Natural killer cell (primary cell): ENCODE measurements around the gene ATP9A. TPM values are rescaled to one million over a fixed set of nuclear protein-coding genes. Genes with fewer than 3 reads are reported as not detected.

Experiments used
- ATAC-seq, 3 donors: fragments of 150-1000 bp in 2 of 3; fragments of 200-7000 bp in 1 of 3; cut with Tn5 transposase; 1 replicate in 1 of 3; 2 replicates in 2 of 3; pipeline ENCODE4 v1.10.0; 2021; ENCODE audit warnings: mild to moderate bottlenecking in 2 of 3, moderate library complexity in 2 of 3
- DNase-seq, 2 donors: peaks; one replicate each; pipeline versions ENCODE4 v3.0.0 to v3.0.0-alpha.2; 2013 to 2021; ENCODE audit warnings: mixed read lengths in 1 of 2
- H3K27ac ChIP-seq: one replicate; pipeline ENCODE4 v1.5.1; 2013; ENCODE audit warnings: mild to moderate bottlenecking, low read length
- H3K27me3 ChIP-seq: one replicate; pipeline ENCODE4 v1.6.1; 2013; ENCODE audit warnings: low read length; ENCODE audit not compliant: control insufficient read depth, insufficient read depth
- H3K36me3 ChIP-seq: one replicate; pipeline ENCODE4 v1.6.1; 2013; ENCODE audit warnings: low read length; ENCODE audit not compliant: control insufficient read depth, insufficient read depth
- H3K4me1 ChIP-seq: one replicate; pipeline ENCODE4 v1.6.1; 2013; ENCODE audit warnings: low read length; ENCODE audit not compliant: control insufficient read depth, insufficient read depth
- H3K4me3 ChIP-seq: one replicate; pipeline ENCODE4 v1.5.1; 2013; ENCODE audit warnings: low read length
- H3K9me3 ChIP-seq: one replicate; pipeline ENCODE4 v1.6.1; 2013; ENCODE audit warnings: low read length; ENCODE audit not compliant: control insufficient read depth, insufficient read depth
- H3K27ac Mint-ChIP-seq, 2 donors: one replicate each; pipeline ENCODE4 v1.8.0; 2022; ENCODE audit warnings: mild to moderate bottlenecking in 2 of 2, mixed read lengths in 2 of 2, moderate library complexity in 1 of 2
- H3K27me3 Mint-ChIP-seq, 2 donors: one replicate each; pipeline ENCODE4 v1.8.0; 2022; ENCODE audit warnings: low read depth in 2 of 2, mixed read lengths in 2 of 2
- H3K36me3 Mint-ChIP-seq: one replicate; pipeline ENCODE4 v1.8.0; 2022; ENCODE audit warnings: mixed read lengths
- H3K4me1 Mint-ChIP-seq, 2 donors: one replicate each; pipeline ENCODE4 v1.8.0; 2022; ENCODE audit warnings: mixed read lengths in 2 of 2
- H3K4me3 Mint-ChIP-seq: one replicate; pipeline ENCODE4 v1.8.0; 2022; ENCODE audit warnings: mild to moderate bottlenecking, moderate library complexity, mixed read lengths
- H3K9me3 Mint-ChIP-seq, 2 donors: one replicate each; pipeline ENCODE4 v1.8.0; 2022; ENCODE audit warnings: mixed read lengths in 2 of 2
- CTCF ChIP-seq: fragments of 200-600 bp; IDR thresholded peaks from one replicate; pipeline ENCODE4 v1.8.0; 2022; ENCODE audit warnings: antibody characterized with exemption
- WGBS: methylation state at CpG from one replicate; pipeline ENCODE4 v1.1.7; 2013; ENCODE audit warnings: missing lambda C conversion rate; ENCODE audit not compliant: insufficient coverage; 5-methylcytosine and 5-hydroxymethylcytosine counted together
- intact Hi-C: fragments of 100-400 bp; cut with micrococcal nuclease; formaldehyde crosslinking; loops from one replicate; pipeline ENCODE4 v1.14.2; 2022
- total RNA-seq, 4 donors: library from RNA; stranded (reverse); fragments of 120-200 nt in 1 of 4; gene quantifications; one replicate each; pipeline versions ENCODE4 v1.2.3 to v1.2.4, GENCODE V29; 2013 to 2022

ATP9A gene
- total RNA-seq, 3 donors from 2014 or later (not counting 1 experiment from before 2014, with no cell fraction given) = 1.4 to 46.8 (median 1.9) TPM

GRCh38 chr20:51600950-51601349 is 167.2 kb downstream of the ATP9A start:
- H3K4me3 Mint-ChIP-seq = no peak overlapping the region
- no peak overlapping the region for H3K4me3 ChIP-seq
- intact Hi-C loops = no loop called here
- H3K27ac ChIP-seq = no peak overlapping the region
- no peaks in the 10 kb centered on the region for H3K9me3 ChIP-seq
- H3K36me3 Mint-ChIP-seq = no peaks in the 10 kb centered on the region
- 93% methylated on average over 14 of the region's 14 CpGs for WGBS
- no peaks in the 10 kb centered on the region for H3K27me3 Mint-ChIP-seq
- peaks cover 5% of the 10 kb centered on the region for H3K36me3 ChIP-seq
- DNase-seq (no peak), ATAC-seq (no peak)
- H3K4me1 Mint-ChIP-seq = no peaks in the 10 kb centered on the region
- no peak overlapping the region for H3K27ac Mint-ChIP-seq
- H3K27me3 ChIP-seq = no peaks in the 10 kb centered on the region
- no peaks in the 10 kb centered on the region for H3K9me3 Mint-ChIP-seq
- no peak for TF ChIP-seq CTCF
- no peaks in the 10 kb centered on the region for H3K4me1 ChIP-seq

- no peaks in the 10 kb centered on the region for H3K36me3 Mint-ChIP-seq
- Histone ChIP-seq H3K9me3 (no peaks in the 10 kb centered on the region), H3K27ac (no peak overlapping the region), H3K36me3 (peaks cover 5% of the 10 kb centered on the region), H3K27me3 (no peaks in the 10 kb centered on the region), H3K4me3 (no peak overlapping the region), H3K4me1 (peaks cover 4% of the 10 kb centered on the region)
- intact Hi-C loops = no loop called here
- H3K27me3 Mint-ChIP-seq = no peaks in the 10 kb centered on the region
- H3K9me3 Mint-ChIP-seq = no peaks in the 10 kb centered on the region
- no peak for TF ChIP-seq CTCF
- no peak overlapping the region for H3K27ac Mint-ChIP-seq
- no peak overlapping the region for H3K4me3 Mint-ChIP-seq
- H3K4me1 Mint-ChIP-seq = peaks cover 3 to 5% of the 10 kb centered on the region in 2 donors
- ATAC-seq = no peak
- DNase-seq = no peak
- 90% methylated on average over 7 of the region's 7 CpGs for WGBS
These were observed 168.2 kb downstream of the ATP9A start for GRCh38 chr20:51600016-51600420.

GRCh38 chr20:51598556-51598955 is 169.6 kb downstream of the ATP9A start:
- DNase-seq (no peak), ATAC-seq (no peak)
- Histone ChIP-seq H3K27ac (no peak overlapping the region), H3K36me3 (peaks cover 5% of the 10 kb centered on the region), H3K4me3 (no peak overlapping the region), H3K4me1 (peaks cover 7% of the 10 kb centered on the region), H3K9me3 (no peaks in the 10 kb centered on the region), H3K27me3 (no peaks in the 10 kb centered on the region)
- intact Hi-C loops = loop anchor here (10.0 kb wide), 1 partner anchor 384 kb away; no protein-coding TSS in a partner anchor
- WGBS = 90% methylated on average over 15 of the region's 15 CpGs
- Mint-ChIP-seq H3K36me3 (no peaks in the 10 kb centered on the region), H3K4me3 (no peak overlapping the region), H3K4me1 (peaks cover 9 to 19% of the 10 kb centered on the region in 2 donors), H3K9me3 (no peaks in the 10 kb centered on the region), H3K27ac (no peak overlapping the region), H3K27me3 (no peaks in the 10 kb centered on the region)
- TF ChIP-seq CTCF = no peak
